GM19372 (cell line): ENCODE measurements around the gene CTPS2.
"Not testable (repeated sequence)": the region's sequence is repeated elsewhere in the genome, so short reads cannot be mapped to it uniquely, and the experiment has no call there.

Experiments used
- ATAC-seq: cut with Tn5 transposase; IDR thresholded peaks from one replicate; pipeline ENCODE4 v1.9.1; 2021; ENCODE audit warnings: mild to moderate bottlenecking, low read depth, moderate library complexity; ENCODE audit not compliant: unreplicated experiment

The CTPS2 gene

DNA sequence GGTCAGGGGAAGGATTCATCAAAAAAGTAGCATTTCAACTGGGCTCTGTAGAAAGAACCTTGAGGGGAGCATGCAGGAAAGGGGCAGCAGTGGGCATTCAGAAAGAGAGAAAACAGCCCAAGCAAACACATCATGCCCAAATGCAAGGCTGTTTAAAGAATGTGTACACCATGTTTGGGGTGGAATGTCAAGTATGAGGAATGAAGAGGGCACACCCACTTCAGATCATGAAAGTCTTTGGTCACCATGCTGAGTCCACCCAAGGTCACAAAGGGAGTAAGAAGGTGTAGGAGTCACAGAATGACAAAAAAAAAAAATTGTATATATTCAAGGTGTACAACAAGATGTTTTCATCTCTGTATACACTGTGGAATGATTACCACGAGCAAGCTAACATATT, 53.1 kb downstream of the CTPS2 start:
- no peak for ATAC-seq

DNA sequence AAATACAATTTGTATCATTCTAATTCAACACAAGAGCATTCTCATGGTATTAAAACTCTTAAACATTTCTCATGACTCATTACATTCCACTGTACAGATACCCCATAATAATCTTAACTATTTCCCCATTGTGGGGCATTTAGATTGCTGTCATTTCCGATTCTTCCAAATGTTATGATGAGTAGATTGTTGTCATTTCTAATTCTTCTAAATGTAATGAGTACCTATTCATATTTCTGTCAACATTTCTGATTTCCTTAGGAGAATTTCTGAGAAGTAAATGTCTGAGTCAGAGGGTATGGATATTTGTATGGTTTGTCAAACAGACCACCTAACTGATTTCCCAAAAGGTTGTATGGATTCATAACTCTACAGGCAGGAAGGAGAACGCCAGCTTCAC, 54.2 kb downstream of the CTPS2 start:
- ATAC-seq, result no peak

DNA sequence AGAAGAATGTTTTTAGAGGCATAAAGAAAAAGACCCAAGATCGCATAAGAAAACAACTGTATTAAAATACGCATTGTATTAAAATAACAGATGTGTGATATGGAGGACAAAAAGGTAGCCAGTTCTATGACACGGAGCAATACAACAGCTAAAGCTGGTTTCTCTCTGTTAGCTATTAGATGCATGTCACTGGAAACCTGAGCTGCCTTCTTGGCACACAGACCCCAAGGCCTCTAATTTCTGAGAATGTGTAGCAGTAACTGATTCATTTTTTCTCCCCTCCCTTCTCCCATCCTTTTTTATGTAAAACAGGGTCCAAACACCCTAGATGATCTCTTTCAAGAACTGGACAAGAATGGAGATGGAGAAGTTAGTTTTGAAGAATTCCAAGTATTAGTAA, 58.4 kb downstream of the CTPS2 start:
- no peak for ATAC-seq

DNA sequence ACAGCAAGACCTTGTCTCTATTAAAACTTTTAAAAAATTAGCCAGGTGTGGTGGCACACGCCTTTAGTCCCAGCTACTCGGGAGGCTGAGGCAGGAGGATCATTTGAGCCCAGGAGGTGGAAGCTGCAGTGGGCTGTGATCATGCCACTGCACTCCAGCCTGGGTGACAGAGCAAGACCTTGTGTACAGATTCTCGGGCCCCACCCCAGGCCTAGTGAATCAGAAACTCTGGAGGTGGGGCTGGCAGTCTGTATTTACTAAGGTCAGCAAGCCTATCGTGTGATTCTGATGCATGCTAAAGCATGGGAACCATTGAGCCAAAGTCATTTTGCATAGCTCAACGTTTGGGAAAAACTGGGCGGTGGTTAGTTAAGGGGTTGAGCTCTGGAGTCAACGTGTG, 59.0 kb downstream of the CTPS2 start:
- ATAC-seq, result no peak

DNA sequence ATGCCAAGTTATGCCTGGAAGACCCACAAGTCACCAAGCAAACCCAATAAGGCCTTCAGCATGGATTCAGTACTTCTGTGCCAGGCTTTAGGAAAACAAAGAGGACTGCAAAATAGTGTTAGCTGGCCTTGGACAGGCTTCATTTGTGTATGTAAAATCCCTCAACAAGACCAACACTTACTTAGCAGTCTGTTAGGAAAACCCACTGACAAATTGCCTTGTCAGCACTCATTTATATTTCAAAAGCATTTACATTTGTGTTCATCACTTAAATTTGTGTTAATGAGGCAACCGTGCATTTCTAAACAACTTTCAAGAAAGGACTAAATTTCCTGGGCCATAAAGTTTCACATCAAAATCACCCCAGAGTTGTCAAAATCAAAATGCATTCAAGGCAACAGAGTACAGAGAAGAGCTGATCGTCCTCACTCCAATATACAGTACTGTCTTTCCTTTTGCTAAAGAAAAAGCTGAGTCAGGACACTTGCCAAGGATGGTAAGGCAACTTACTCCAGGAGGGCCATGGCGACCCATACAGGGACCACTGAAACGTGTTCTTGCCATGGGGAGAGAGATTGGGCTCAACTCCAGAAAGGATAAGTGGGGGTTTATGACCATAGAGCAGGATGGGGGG, 61.0 kb downstream of the CTPS2 start:
- no peak for ATAC-seq

DNA sequence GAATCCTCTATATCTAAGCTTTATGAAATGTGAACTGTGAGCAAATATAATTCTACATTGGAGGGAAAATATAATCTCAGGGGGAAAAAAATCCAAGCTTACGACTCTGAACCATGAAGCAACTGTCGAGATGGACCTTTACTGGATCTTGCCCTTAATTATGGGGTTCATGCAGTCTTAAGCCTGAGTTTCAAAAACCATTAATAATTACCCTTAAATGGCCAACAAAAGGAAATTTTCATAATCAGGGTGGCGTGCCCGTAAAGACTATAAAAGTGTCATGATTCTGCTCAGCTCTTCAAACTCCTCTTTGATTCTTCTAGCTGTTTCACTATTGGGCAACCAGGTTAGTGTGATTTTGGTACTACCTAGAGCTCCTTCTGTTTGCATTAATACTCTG, 62.6 kb downstream of the CTPS2 start, which contains the start of gene S100G:
Gene S100G (plus strand): TSS at position 301 of the 400 bp plus-strand sequence. CDS start 849 bp downstream, outside the sequence.
- ATAC-seq, result no peak

DNA sequence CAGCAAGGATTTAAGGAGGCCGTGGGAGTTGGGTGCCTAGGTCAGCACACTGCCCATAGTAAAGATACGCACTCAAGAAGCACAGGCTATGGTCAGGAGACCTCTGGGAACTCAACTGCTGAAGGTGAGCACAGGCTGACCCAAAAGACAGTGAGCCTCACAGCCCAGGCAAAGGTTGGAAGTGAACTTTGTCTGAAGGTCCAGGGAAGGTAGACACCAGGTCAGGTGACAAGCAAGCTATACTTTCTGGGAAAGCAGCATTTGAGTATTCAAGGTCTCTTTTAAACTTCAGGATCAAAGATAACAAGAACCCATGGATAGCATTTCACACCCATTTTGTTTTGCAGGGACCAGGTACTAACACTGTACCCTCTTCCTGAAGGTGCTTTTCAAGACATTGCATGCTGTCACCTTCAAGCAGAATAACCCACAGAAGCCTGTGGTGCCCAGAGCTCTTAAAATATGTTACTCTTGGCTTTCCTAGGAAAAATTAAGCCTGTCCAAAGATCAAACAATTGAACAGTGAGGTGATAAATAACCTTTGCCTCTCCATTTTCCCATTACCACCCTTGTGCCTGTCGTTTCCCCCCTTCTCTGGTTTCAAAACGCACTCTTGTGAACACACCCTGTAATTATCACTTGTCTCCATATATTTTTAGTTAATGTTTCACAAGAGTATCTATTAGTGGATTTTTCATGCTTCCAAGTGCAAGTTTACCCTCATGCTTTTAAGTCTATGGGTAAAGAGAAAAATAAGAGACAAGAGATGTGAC, 65.9 kb downstream of the CTPS2 start:
- no peak for ATAC-seq

DNA sequence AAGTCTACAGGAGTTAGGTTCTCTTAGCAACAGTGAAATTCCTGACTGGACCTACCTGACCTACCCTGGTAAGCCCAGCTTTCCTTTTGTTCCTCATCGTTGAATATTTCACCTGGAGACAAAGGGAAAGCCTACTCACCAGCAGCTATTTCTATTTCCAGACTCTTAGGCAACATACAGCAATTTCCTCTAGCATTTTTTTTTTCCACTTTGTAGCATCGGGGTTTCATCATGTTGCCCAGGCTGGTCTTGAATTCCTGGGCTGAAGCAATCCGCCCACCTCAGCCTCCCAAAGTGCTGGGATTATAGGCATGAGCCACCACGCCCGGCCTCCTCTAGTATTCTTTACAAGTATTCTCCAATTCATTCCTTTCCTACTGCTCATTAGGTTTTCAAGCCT, 69.3 kb downstream of the CTPS2 start:
- no peak for ATAC-seq

DNA sequence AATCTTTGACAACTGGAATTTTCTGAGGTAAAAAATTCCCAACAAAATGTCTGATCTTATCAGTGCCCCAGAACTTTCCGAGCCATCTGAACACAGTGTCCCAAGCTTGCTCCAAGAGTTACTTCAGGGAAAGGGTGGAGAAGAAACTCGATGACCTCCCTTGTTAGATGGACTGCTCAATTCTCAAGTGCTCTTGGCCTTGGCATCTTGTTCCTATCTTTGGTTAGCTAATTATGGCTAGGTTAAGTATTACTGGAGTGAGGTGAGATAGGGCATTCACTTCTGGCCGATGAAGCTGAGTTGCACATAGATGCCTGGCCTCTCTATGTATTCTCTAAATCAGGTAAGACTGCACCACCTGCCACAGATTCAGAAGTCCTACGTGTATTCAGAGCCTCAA, 71.6 kb downstream of the CTPS2 start:
- no peak for ATAC-seq

DNA sequence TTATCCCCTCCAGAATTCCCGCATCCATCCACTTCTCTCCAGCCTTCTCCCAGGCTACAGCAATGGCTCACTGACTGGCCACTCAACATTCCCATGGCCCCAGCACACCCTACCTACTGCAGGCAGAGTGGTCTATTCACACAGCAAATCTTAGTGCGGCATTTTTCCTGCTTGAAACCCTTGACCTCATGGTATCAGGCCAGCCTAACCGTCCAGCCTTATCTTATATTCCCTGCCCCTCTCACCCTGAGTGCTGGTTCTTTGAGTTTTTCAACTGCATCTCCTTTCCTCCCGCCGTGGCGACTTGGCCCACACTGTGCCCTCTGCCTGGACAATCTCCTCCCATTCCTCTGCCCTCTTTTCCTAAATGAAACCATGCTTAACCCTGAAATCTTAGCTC, 72.5 kb downstream of the CTPS2 start:
- ATAC-seq, result no peak

DNA sequence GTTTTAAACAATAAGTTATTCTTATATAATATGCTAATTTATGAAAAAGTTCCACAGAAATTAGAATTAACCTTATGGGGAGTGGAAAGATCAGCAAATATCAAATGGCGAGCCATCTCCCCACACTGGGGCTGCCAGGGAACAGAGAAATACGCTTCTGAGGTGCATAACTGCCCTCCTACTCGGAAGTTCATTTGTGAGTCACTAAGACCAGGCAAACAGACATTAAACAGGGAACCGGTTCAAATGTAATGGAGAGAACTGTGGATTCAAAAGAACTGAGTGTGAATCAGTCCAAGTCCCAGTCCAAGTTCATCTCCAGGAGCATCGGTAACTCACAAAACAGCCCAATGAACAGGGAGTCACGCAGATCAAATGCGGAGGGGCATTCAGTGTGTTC, 73.9 kb downstream of the CTPS2 start:
- no peak for ATAC-seq

DNA sequence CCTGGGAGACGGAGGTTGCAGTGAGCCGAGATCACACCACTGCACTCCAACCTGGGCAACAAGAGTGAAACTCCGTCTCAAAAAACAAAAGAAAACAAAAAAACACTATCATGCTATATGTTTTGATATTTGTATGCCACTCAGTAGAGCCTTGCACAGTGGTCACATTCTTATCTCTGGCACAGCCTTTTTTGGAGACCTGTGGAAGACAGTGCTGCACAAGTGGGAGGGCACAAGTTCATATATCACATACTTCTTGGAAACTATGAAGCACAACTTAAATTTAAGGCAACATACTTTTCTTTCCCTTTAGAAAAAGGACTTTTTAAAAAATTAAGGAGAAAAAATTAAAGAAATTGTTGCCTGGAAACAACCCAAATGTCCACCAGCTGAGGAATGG, 76.9 kb downstream of the CTPS2 start:
- no peak for ATAC-seq

DNA sequence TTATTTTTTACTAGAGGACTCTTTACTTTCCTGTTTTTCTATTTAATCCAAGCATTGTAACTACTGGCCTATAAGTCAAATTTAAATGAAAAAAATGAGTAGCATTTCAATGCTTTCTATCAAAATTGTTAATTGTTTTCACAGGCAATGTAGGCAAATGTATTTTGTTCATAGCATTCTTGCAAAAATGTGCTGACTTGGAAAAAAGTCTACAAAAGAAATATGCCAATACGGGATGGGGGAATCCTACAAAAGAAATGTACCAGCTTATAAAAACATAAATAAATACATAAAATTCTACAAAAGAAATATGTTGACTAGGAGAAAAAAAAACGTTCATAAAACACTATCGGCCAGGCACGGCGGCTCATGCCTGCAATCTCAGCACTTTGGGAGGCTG, 77.4 kb downstream of the CTPS2 start:
- ATAC-seq, result no peak

DNA sequence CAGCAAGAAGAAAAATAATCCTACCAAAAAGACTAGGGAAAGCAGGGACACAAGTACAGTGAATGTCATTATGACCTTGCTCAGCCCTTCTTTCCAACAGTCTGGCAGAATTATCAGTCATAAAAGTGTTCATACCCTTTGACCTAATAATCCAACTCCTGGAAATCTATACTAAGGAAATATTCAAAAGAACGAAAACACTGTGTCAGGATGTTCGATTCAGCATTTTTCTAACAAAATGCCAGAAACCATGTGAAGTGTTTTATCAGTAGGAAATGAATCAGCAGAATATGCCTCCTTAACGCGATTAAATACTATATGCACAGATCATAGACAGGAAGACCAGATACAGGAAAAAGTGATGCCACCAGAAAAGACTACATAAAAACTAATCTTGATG, 78.7 kb downstream of the CTPS2 start:
- no peak for ATAC-seq

DNA sequence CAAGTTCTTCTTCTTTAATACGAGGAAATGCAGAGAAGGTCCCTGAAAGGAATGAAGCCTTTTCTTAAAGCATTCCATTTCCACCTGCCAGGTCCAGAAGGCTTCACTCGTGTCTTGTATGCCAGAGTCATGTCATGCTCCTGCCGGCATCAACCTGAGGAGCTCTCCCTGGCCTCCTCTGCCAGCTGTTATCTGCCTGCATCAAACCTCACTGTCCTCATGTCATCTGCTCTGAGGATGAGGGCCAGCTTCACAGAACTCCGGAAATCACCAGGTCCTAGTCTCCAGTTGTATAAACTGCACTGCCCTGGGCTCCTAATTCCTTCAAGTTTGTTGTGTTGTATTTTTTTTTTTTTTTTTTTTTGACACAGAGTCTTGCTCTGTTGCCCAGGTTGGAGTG, 82.6 kb downstream of the CTPS2 start:
- ATAC-seq, result no peak

DNA sequence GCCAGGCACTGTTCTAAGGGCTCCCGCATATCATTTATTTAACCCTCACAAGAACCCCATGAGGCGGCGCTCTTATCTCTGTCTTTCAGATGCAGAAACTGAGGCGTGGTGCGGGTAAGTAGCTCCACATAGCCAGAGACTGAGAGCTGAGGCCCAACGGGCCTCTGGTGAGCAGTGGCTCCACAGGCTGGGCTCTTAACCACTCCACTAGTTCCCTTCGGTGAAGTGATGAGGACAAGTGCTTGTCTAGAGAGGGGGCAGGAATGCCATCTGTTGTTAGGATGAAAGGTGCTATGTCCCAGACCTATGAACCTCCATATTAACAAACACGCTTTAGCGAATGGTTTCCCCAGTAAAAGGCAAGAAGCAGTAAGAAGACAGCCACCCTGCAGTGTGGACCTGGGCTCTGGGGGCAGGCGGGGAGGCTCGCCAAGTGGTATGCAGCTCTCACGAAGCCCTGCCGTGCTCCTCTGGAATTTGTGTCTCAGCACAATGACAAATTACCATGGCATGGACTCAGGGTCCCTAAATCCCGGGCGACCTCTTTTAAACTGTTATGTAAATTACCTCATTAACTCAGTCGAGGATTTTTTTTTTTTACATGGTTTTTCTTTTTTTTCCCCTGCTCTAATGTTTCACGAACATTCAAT, 83.4 kb downstream of the CTPS2 start:
- ATAC-seq, result no peak

DNA sequence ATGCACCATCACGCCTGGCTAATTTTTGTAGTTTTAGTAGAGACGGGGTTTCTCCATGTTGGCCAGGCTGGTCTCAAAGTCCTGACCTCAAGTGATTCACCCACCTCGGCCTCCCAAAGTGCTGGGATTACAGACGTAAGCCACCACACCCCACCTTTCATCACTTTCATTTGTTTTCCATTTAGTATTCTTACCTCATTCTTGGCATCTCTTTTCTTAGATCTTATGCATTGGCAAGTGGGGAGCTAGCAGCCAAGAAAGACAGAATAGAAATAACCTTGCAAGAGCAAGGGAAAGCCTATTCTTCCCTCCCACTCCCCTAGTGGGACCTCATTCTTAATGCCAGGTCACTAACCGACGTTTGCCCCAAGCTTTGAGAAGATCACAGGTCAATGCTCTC, 84.0 kb downstream of the CTPS2 start:
- not testable (repeated sequence) for ATAC-seq

DNA sequence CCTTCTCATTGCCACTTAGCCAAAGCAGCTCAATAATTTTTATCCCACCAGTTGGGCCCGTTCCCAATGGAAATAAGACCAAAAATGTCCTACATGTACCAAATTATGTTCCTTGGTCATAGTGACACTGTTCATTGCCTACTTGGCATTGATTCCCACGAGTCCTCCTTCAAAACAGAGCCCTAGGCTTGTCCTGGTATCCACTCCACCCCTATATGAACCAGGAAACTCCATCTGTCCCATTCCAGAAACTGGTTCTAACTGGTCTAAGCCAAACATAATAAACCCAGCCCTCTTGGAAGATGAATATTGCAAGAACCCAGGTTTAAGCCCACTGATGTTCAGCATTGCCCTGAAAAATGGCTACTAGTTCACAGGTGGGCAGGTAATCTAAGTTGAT, 93.4 kb downstream of the CTPS2 start:
- ATAC-seq, result no peak

DNA sequence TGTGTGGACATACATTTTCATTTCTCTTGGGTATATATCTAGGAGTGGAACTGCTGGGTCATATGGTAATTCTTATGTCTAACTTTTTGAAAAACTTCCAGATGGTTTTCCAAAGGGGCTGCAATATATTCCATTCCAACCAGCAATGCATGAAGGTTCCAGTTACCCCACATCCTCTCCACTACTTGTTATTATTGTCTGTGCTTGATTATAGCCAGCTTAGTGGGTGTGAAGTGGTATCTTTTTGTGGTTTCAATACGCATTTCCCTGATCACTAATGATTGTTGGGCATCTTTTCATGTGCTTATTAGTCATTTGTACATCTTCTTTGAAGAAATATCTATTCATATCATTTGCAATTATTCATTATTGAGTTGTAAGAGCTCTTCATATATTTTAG, 94.0 kb downstream of the CTPS2 start:
- ATAC-seq, result no peak

DNA sequence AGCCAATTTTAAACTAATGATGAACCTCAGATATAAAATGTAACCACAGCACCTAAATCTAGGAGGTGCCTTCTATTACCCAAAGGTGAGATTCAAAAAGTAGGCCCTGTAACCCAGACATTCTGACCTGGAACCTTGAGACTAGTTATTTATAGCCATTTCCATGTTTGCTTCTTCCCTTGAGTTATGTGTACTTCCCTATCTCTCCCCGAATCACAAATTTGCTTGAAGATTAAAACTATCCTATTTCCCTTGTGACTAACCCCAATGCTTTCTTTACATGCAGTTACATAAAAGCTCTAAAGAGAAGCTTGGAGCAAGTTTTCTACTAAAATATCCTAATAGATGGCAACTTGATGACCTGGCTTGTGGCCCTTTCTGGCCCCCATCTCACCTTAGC, 95.1 kb downstream of the CTPS2 start:
- ATAC-seq, result no peak

DNA sequence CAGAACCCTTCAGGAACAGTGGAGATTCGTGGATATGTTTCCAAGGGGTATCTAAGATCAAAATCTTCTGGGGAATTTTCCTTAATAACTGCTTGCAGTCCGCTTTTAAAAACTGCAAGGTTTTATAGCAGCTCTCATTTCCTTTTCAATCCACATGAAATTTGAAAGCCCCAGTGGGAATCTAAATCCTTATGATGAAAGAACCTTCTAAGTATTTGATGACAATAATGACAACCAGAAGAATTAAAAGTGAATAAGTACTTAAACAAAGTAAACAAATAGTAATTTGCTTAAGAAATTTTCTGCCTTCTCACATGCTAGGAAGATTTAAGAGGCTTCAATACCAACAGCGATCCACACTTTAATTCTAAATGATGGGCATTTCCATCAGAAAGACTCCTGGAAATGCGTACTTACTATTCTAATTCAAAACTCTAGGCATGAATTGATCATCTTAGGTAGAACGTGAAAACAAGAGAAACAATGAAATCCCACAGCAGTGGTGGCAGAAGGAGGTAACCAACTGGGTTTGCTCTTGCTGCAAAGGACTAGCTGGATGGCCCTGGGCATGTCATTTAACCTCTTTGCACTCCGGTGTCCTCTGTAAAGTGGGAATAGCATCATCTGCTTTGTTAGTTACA, 100.1 kb downstream of the CTPS2 start:
- no peak for ATAC-seq
